Regular cardiac myocyte (primary cell): ENCODE data around the gene LCE1D. TPM values are rescaled to one million over a fixed set of nuclear protein-coding genes. Genes with fewer than 3 reads are reported as not detected.

ENCODE experiments used
- total RNA-seq: library from RNA; depleted of rRNA; stranded (reverse); fragments of >200 nt; gene quantifications from 2 replicates; pipeline ENCODE4 v1.2.3, GENCODE V29; 2014

Gene LCE1D
- not detected in 2 replicates for total RNA-seq

GRCh38 chr1:152796421-152796820 lies at the start of gene LCE1D:
Gene LCE1D, plus strand, starts transcription at chr1:152796721. Its CDS starts 1,074 bp downstream, at chr1:152797795.

GRCh38 chr1:152757747-152758146 lies 38.8 kb upstream of the LCE1D start, which contains the start of gene KPRP:
Gene KPRP, plus strand, starts transcription at chr1:152758025. Its CDS starts 1,564 bp downstream, at chr1:152759589.

GRCh38 chr1:152774875-152775274 lies 21.6 kb upstream of the LCE1D start, which contains the start of gene LCE1F:
Gene LCE1F, plus strand, starts transcription at chr1:152775140. Its CDS starts 1,232 bp downstream, at chr1:152776372.

GRCh38 chr1:152786077-152786476 lies 10.4 kb upstream of the LCE1D start, which contains the start of gene LCE1E:
Gene LCE1E, plus strand, starts transcription at chr1:152786257. Its CDS starts 1,043 bp downstream, at chr1:152787300.

GRCh38 chr1:152806576-152806975 lies 10.1 kb downstream of the LCE1D start, which contains the start of gene LCE1C:
Gene LCE1C, minus strand, starts transcription at chr1:152806651. Its CDS starts 1,173 bp downstream, at chr1:152805478.

GRCh38 chr1:152811671-152812070 lies 15.2 kb downstream of the LCE1D start, which contains the start of gene LCE1B:
Gene LCE1B, plus strand, starts transcription at chr1:152811971. Its CDS starts 476 bp downstream, at chr1:152812447.

GRCh38 chr1:152827173-152827572 lies 30.7 kb downstream of the LCE1D start, which contains the start of gene LCE1A:
Gene LCE1A, plus strand, starts transcription at chr1:152827473. Its CDS starts 0 bp downstream, at chr1:152827473.

GRCh38 chr1:152842556-152842955 lies 46.0 kb downstream of the LCE1D start, which contains the start of gene LCE6A:
Gene LCE6A, plus strand, starts transcription at chr1:152842856. Its CDS starts 665 bp downstream, at chr1:152843521.

Other genes starting within 250 kb of the LCE1D start
- not detected in 2 replicates for gene LCE3E, start 229.9 kb upstream of the LCE1D start, total RNA-seq
- gene LCE3D, start 216.2 kb upstream of the LCE1D start, total RNA-seq: not detected in 2 replicates
- not detected in 2 replicates for gene LCE3C, start 196.5 kb upstream of the LCE1D start, total RNA-seq
- not detected in 2 replicates for gene LCE3B, start 182.9 kb upstream of the LCE1D start, total RNA-seq
- gene LCE3A, start 173.6 kb upstream of the LCE1D start, total RNA-seq: not detected in 2 replicates
- gene LCE2D, start 133.3 kb upstream of the LCE1D start, total RNA-seq: not detected in 2 replicates
- not detected in 2 replicates for gene LCE2C, start 121.4 kb upstream of the LCE1D start, total RNA-seq
- not detected in 2 replicates for gene LCE2B, start 110.6 kb upstream of the LCE1D start, total RNA-seq
- not detected in 2 replicates for gene LCE2A, start 98.4 kb upstream of the LCE1D start, total RNA-seq
- not detected in 2 replicates for gene LCE4A, start 88.6 kb upstream of the LCE1D start, total RNA-seq
- gene KPRP, start 38.7 kb upstream of the LCE1D start, total RNA-seq: not detected in 2 replicates
- gene LCE1F, start 21.6 kb upstream of the LCE1D start, total RNA-seq: not detected in 2 replicates
- gene LCE1E, start 10.5 kb upstream of the LCE1D start, total RNA-seq: not detected in 2 replicates
- gene LCE1C, start 9.9 kb downstream of the LCE1D start, total RNA-seq: not detected in 2 replicates
- not detected in 2 replicates for gene LCE1B, start 15.2 kb downstream of the LCE1D start, total RNA-seq
- gene LCE1A, start 30.8 kb downstream of the LCE1D start, total RNA-seq: not detected in 2 replicates
- gene LCE6A, start 46.1 kb downstream of the LCE1D start, total RNA-seq: not detected in 2 replicates
- not detected in 2 replicates for gene LCE7A, start 63.3 kb downstream of the LCE1D start, total RNA-seq
- not detected in 2 replicates for gene SMCP, start 81.6 kb downstream of the LCE1D start, total RNA-seq
- not detected in 2 replicates for gene IVL, start 111.8 kb downstream of the LCE1D start, total RNA-seq
- gene SPRR5, start 150.5 kb downstream of the LCE1D start, total RNA-seq: not detected in 2 replicates
- not detected in 2 replicates for gene SPRR4, start 173.9 kb downstream of the LCE1D start, total RNA-seq
- not detected in 2 replicates for gene SPRR1A, start 187.4 kb downstream of the LCE1D start, total RNA-seq
- gene SPRR3, start 205.0 kb downstream of the LCE1D start, total RNA-seq: not detected in 2 replicates
- gene SPRR1B, start 234.5 kb downstream of the LCE1D start, total RNA-seq: not detected in 2 replicates
- not detected in 2 replicates for gene SPRR2D, start 244.4 kb downstream of the LCE1D start, total RNA-seq